ENCODE data around the gene DNAJC5.

DNAJC5 gene

DNA sequence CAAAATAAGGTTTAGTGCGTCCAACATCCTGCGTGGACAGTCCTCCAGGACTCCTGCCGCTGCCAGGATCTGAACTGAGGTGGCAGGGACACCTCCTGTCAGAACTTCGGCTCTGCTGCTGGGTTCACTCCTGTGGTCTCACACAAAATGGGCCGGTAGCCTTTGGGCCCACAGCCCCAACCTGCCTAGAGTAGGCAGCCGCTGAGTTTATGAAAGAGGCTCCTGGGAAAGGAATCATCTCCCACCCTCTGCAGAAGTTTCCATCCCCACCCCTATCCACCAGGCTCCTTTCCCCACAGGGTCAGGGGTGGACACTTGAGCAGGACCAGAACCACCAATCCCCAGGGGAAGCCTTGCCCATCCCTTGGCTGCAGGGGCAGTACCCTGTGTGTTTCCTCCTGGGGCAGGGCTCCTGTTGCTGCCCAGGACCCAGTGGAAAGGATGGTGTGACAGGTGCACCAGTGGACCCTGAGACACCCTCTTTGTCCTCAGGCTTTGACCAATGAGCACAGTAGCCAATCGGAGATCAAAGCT is 35.7 kb upstream of the DNAJC5 start:
- H3K4me3 ChIP-seq (ENCODE audit: low read length) = no peak overlapping the region
- DNase-seq (ENCODE audit: low read depth) = no peak
- TF ChIP-seq, protein P1, sequence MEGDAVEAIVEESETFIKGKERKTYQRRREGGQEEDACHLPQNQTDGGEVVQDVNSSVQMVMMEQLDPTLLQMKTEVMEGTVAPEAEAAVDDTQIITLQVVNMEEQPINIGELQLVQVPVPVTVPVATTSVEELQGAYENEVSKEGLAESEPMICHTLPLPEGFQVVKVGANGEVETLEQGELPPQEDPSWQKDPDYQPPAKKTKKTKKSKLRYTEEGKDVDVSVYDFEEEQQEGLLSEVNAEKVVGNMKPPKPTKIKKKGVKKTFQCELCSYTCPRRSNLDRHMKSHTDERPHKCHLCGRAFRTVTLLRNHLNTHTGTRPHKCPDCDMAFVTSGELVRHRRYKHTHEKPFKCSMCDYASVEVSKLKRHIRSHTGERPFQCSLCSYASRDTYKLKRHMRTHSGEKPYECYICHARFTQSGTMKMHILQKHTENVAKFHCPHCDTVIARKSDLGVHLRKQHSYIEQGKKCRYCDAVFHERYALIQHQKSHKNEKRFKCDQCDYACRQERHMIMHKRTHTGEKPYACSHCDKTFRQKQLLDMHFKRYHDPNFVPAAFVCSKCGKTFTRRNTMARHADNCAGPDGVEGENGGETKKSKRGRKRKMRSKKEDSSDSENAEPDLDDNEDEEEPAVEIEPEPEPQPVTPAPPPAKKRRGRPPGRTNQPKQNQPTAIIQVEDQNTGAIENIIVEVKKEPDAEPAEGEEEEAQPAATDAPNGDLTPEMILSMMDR (conservative IDR thresholded peaks at IDR 0.05; ENCODE audit: low read length) = no peak

DNA sequence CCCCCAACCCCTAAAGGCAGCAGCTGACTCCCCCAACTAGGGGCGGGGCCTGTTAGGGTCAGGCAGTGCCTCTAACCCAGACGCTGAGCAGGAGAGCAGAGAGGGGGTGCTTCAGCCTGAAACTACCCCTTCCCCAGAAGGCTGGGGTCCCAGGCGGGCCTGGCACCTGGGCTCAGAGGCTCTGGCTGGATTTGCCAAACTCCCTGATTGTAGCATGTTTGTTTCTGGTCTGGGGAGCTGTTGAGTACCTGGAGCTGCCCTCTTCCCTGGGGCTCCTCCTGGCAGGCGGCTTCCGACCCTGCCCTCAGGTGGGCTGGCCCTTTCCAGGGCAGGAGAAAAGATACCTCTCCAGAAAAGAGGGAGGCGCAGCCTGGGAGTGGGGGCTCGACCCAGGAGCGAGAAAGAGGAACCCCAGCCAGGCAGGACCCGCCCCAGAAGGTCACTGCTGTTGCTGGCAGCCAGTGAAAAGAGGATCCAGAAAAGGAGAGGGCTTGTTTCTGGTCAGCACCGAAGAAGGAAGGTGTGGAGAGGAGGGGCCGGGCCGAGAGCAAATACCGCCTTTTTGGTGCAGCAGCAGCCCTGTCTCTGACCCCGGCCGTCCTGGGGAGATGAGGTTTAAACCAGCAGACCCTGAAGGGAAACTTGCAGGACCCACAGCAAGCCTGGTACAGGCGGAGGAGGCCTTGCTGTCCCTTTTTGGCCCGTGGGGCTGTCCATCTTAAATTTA is 34.4 kb upstream of the DNAJC5 start:
- no peak for DNase-seq (ENCODE audit: low read depth)
- TF ChIP-seq, protein P1 (conservative IDR thresholded peaks at IDR 0.05; ENCODE audit: low read length) = no peak

DNA sequence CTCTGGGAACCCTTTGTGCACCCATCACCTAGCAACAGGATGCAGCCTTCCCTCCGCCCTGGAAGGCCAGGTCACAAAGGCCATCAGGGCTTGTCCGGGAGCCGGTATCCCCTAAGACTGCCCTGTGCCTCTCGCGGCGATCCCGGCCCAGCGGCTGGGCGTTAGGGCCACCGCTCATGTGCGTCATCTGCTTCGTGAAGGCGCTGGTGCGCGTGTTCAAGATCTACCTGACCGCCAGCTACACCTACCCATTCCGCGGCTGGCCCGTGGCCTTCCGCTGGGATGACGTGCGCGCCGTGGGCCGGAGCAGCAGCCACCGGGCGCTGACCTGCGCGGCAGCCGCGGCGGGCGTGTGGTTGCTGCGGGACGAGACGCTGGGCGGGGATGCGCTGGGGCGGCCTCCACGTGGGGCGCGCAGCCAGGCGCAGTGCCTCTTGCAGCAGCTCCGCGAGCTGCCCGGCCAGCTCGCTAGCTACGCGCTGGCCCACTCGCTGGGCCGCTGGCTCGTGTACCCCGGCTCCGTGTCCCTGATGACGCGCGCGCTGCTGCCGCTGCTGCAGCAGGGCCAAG is 33.5 kb upstream of the DNAJC5 start, which contains the start of gene ABHD16B:
TSS of gene ABHD16B (plus strand) at position 134 of the 570 bp plus-strand sequence. CDS start at position 177, 43 bp downstream.
- no peak within 1 kb of the TSS for H3K4me3 ChIP-seq (ENCODE audit: low read length)
- no peak for DNase-seq (ENCODE audit: low read depth)
- TF ChIP-seq, protein P1 (conservative IDR thresholded peaks at IDR 0.05; ENCODE audit: low read length) = no peak

More for the DNA sequence above, 34.4 kb upstream of the DNAJC5 start:
- H3K4me3 ChIP-seq (ENCODE audit: low read length) = no peak overlapping the region

DNA sequence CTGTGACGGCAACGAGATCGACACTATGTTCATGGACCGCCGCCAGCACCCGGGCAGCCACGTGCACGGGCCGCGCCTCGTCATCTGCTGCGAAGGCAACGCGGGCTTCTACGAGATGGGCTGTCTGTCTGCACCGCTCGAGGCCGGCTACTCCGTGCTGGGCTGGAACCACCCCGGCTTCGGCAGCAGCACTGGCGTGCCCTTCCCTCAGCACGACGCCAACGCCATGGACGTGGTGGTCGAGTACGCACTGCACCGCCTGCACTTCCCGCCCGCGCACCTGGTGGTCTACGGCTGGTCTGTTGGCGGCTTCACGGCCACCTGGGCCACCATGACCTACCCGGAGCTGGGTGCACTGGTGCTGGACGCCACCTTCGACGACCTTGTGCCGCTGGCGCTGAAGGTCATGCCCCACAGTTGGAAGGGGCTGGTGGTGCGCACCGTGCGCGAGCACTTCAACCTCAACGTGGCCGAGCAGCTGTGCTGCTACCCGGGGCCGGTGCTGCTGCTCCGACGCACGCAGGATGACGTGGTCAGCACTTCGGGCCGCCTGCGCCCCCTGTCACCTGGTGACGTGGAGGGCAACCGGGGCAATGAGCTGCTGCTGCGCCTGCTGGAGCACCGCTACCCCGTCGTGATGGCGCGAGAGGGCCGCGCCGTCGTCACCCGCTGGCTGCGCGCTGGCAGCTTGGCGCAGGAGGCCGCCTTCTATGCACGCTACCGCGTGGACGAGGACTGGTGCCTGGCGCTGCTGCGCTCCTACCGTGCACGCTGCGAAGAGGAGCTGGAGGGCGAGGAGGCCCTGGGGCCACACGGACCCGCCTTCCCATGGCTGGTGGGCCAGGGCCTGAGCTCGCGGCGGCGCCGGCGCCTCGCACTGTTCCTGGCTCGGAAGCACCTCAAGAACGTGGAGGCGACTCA is 32.7 kb upstream of the DNAJC5 start:
- DNase-seq (ENCODE audit: low read depth) = no peak
- TF ChIP-seq, protein P1 (conservative IDR thresholded peaks at IDR 0.05; ENCODE audit: low read length) = no peak
- H3K4me3 ChIP-seq (ENCODE audit: low read length) = no peak overlapping the region

DNA sequence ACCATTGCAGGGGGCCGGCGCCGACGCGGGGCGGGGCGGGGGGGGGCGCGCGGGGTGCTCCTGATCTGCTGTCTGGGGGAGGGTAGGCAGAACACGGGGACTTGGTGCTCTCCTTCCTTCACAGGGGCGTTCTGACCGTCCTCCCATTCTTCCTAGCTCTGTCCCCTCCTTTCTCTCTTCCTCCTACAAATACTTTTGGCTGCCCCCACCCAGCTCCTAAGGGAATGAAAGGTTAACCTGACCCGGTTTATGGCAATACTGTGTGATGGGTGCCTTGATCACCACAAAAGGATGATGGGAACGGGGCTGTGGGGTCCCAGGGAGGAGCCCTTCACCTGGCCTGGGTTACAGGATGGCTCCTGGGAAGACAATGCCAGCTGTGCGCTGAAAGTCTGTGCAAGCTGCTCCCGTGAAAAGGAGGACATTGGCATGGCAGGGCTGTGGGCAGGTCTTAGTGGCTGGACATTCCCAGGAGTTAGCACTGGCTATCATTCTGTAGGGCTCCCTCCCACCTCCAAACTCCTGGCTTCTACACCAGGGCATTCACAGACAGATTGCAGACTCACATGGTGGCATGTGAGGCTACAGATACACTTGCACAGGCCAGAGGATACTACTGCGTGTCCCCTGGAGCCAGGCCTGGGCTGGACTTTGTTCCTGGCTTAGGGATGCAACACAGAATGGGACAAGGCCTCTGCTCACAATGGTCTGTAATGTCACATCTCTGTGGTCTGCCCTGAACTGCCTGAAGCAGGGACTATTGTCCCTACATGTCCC is 31.7 kb upstream of the DNAJC5 start:
- no peak for DNase-seq (ENCODE audit: low read depth)
- H3K4me3 ChIP-seq (ENCODE audit: low read length) = peak overlapping the region; percentile 91
- TF ChIP-seq, protein P1 (conservative IDR thresholded peaks at IDR 0.05; ENCODE audit: low read length) = no peak

DNA sequence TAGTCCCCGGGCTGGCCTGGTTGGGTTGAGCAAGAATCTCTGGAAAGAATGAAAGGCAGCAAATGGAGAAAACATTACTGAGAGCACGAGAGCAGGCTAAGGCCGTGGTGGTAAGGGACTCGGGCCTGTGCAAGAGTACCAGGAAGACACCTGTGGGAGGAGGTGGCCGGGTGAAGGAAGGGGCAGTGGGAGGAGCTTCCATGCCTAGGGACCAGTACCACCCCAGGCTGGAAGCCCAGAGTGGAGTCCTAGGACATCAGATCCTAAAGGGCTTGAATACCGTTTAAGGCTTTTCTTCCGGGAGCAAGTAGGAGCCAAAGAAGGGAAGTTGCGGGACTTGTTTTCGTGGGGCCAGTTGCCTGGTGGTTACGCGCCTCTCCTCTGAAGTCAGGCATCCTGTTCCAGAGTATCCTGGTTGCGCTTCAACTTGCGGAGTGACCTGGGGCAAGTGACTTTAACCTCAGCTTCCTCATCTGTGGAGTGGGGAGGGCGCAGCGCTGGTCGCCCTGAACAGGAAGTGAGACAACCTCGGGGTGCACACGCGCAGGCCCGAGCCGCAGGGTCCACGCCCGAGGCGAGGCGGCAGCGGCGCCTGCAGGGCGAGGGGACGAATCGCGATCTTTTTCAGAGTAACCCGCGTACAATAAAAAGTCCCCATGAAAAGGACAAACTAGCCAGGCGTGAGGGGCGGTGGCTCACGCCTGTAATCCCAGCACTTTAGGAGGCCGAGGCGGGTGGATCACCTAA is 31.0 kb upstream of the DNAJC5 start:
- TF ChIP-seq, protein P1 (conservative IDR thresholded peaks at IDR 0.05; ENCODE audit: low read length) = peak; percentile 64
- peak overlapping the region; percentile 91 for H3K4me3 ChIP-seq (ENCODE audit: low read length)
- DNase-seq (ENCODE audit: low read depth) = peak; percentile 76
